Fibroblast of lung (primary cell): ENCODE results near the gene BAD. TPM values are rescaled to one million over a fixed set of nuclear protein-coding genes. Genes with fewer than 3 reads are reported as not detected.
A peak's percentile ranks its signal among the peaks of the same experiment; 100 is the strongest.

Source experiments
- DNase-seq, 2 donors: peaks; one replicate each; pipeline versions ENCODE4 v3.0.0 to v3.0.0-alpha.2; 2010; ENCODE audit warnings: low read depth in 2 of 2
- H2AFZ ChIP-seq: 2 replicates; pipeline ENCODE4 v1.5.1; 2012; ENCODE audit warnings: low read length, control low read depth, inconsistent platforms
- H3K27ac ChIP-seq: 2 replicates; pipeline ENCODE4 v1.5.1; 2011; ENCODE audit warnings: low read length, control low read depth; ENCODE audit not compliant: insufficient read depth
- H3K27me3 ChIP-seq: 2 replicates; pipeline ENCODE4 v1.5.1; 2011; ENCODE audit warnings: mild to moderate bottlenecking, low read length; ENCODE audit not compliant: control insufficient read depth, insufficient read depth
- H3K36me3 ChIP-seq: 2 replicates; pipeline ENCODE4 v1.5.1; 2011; ENCODE audit warnings: low read length; ENCODE audit not compliant: control insufficient read depth, insufficient read depth
- H3K4me1 ChIP-seq: 2 replicates; pipeline ENCODE4 v1.5.1; 2011; ENCODE audit warnings: low read length; ENCODE audit not compliant: control insufficient read depth, insufficient read depth; ENCODE audit errors: extremely low read depth
- H3K4me2 ChIP-seq: 2 replicates; pipeline ENCODE4 v1.5.1; 2011; ENCODE audit warnings: low read length, control low read depth; ENCODE audit not compliant: insufficient read depth; ENCODE audit errors: extremely low read depth
- H3K4me3 ChIP-seq, 4 experiments: fragments of 200-600 bp in 1 of 4; sonication (generic) in 1 of 4; replicated peaks in 1 of 4; 2 replicates each; pipeline ENCODE4 v1.5.1; 2011 to 2016; ENCODE audit warnings: low read length in 4 of 4, low read depth in 3 of 4, mild to moderate bottlenecking in 3 of 4, control low read depth in 2 of 4, inconsistent platforms in 1 of 4, mixed read lengths in 1 of 4; ENCODE audit not compliant: insufficient read depth in 1 of 4; ENCODE audit errors: control extremely low read depth in 1 of 4
- H3K79me2 ChIP-seq: 2 replicates; pipeline ENCODE4 v1.5.1; 2012; ENCODE audit warnings: mild to moderate bottlenecking, low read length, inconsistent platforms; ENCODE audit not compliant: control insufficient read depth, insufficient read depth
- H3K9ac ChIP-seq: 2 replicates; pipeline ENCODE4 v1.5.1; 2011; ENCODE audit warnings: mild to moderate bottlenecking, low read length, control low read depth; ENCODE audit not compliant: insufficient read depth
- H3K9me3 ChIP-seq: 2 replicates; pipeline ENCODE4 v1.5.1; 2012; ENCODE audit warnings: low read depth, low read length; ENCODE audit not compliant: control insufficient read depth, insufficient read depth
- H4K20me1 ChIP-seq: 2 replicates; pipeline ENCODE4 v1.5.1; 2011; ENCODE audit warnings: low read length; ENCODE audit not compliant: control insufficient read depth, insufficient read depth; ENCODE audit errors: extremely low read depth
- CTCF ChIP-seq, 2 donors: IDR thresholded peaks in 1 of 2; conservative IDR thresholded peaks in 1 of 2; 1 replicate in 1 of 2; 2 replicates in 1 of 2; pipeline ENCODE4 v1.5.1; 2011 to 2012; ENCODE audit warnings: low read length in 2 of 2, control low read depth in 1 of 2, inconsistent platforms in 1 of 2, low read depth in 1 of 2, mild to moderate bottlenecking in 1 of 2
- EZH2 ChIP-seq: IDR thresholded peaks from 2 replicates; pipeline ENCODE4 v1.5.1; 2012; ENCODE audit warnings: low read length, control low read depth, mild to moderate bottlenecking; ENCODE audit errors: missing control alignments
- polyA plus RNA-seq, 2 donors: library from polyadenylated mRNA; depleted of rRNA in 1 of 2; stranded (reverse) in 1 of 2; unstranded in 1 of 2; fragments of >200 nt; gene quantifications; 2 replicates each; pipeline ENCODE4 v1.2.1, GENCODE V29; 2011 to 2012; ENCODE audit warnings: missing spikeins in 1 of 2
- total RNA-seq: library from RNA; depleted of rRNA; stranded (reverse); fragments of >200 nt; gene quantifications from 2 replicates; pipeline ENCODE4 v1.2.1, GENCODE V29; 2014

BAD gene
- total and polyA plus RNA-seq, 2 donors (not counting 1 experiment from before 2014, with no cell fraction given) = 31.6 to 79.9 TPM

- H3K4me1 ChIP-seq = peaks cover 8% of the 10 kb centered on the region
- H3K79me2 ChIP-seq = peaks cover 8% of the 10 kb centered on the region
- DNase-seq = peak in 1 of 2 donors; percentile 37
- TF ChIP-seq EZH2 (no peak), CTCF (conservative IDR thresholded peaks at IDR 0.05 in 1 of 2, IDR thresholded peaks at IDR 0.05 in 1 of 2; ENCODE audit: low read depth in 1 of 2, low read length in 2 of 2) (no peak)
- H2AFZ ChIP-seq = no peak overlapping the region
- H4K20me1 ChIP-seq = no peaks in the 10 kb centered on the region
- peaks cover 14% of the 10 kb centered on the region for H3K36me3 ChIP-seq
- no peak overlapping the region for H3K4me3 ChIP-seq
- H3K9me3 ChIP-seq = no peaks in the 10 kb centered on the region
- no peak overlapping the region for H3K9ac ChIP-seq
- H3K27ac ChIP-seq = no peak overlapping the region
- H3K4me2 ChIP-seq = no peak overlapping the region
- H3K27me3 ChIP-seq = no peaks in the 10 kb centered on the region
Measured at GRCh38 chr11:64224151-64224890, 60.1 kb downstream of the BAD start.

- Histone ChIP-seq H3K27ac (no peak overlapping the region), H3K4me2 (no peak overlapping the region), H3K4me3 (no peak overlapping the region), H4K20me1 (no peaks in the 10 kb centered on the region), H3K36me3 (peaks cover 14% of the 10 kb centered on the region), H3K9ac (no peak overlapping the region), H2AFZ (no peak overlapping the region), H3K79me2 (peaks cover 8% of the 10 kb centered on the region), H3K4me1 (peaks cover 8% of the 10 kb centered on the region), H3K9me3 (no peaks in the 10 kb centered on the region), H3K27me3 (no peaks in the 10 kb centered on the region)
- DNase-seq = no peak
- TF ChIP-seq CTCF (conservative IDR thresholded peaks at IDR 0.05 in 1 of 2, IDR thresholded peaks at IDR 0.05 in 1 of 2; ENCODE audit: low read depth in 1 of 2, low read length in 2 of 2) = no peak
Measured at GRCh38 chr11:64223001-64223651, 61.3 kb downstream of the BAD start.

DNA sequence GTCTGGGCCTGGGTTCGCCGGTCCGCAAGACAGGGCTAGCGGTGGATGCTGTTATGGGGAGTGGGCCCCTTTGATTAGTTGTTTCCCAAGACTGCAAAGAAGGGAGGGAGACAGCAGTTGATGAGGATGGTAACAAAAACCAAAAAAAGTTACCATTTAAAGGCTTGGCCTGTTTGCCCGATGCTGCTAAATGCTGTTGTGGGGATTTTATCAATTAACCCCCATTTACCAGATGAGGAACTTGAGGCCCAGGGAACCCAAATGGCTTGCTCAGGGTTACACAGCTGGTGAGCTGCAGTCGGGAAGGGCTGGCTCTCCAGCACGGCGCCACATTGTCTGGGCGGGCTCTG is 61.8 kb downstream of the BAD start:
- peaks cover 14% of the 10 kb centered on the region for H3K36me3 ChIP-seq
- no peak overlapping the region for H3K27ac ChIP-seq
- no peak overlapping the region for H3K4me3 ChIP-seq
- no peak overlapping the region for H3K9ac ChIP-seq
- TF ChIP-seq EZH2 = no peak
- no peak for TF ChIP-seq CTCF (conservative IDR thresholded peaks at IDR 0.05 in 1 of 2, IDR thresholded peaks at IDR 0.05 in 1 of 2; ENCODE audit: low read depth in 1 of 2, low read length in 2 of 2)
- no peaks in the 10 kb centered on the region for H4K20me1 ChIP-seq
- no peak overlapping the region for H3K4me2 ChIP-seq
- H3K79me2 ChIP-seq = peaks cover 8% of the 10 kb centered on the region
- H3K9me3 ChIP-seq = no peaks in the 10 kb centered on the region
- H2AFZ ChIP-seq = no peak overlapping the region
- no peak for DNase-seq
- no peaks in the 10 kb centered on the region for H3K27me3 ChIP-seq
- peaks cover 7% of the 10 kb centered on the region for H3K4me1 ChIP-seq
